Spleen (tissue), 11 donors: ENCODE results near the gene ZNF618. TPM values are rescaled to one million over a fixed set of nuclear protein-coding genes. Genes with fewer than 3 reads are reported as not detected.

Experiments used
- DNase-seq: peaks from one replicate; pipeline ENCODE4 v3.0.0-alpha.2; 2020
- H3K27ac ChIP-seq, 8 donors: fragments of 200-600 bp; sonication (generic) in 7 of 8; 1 replicate in 4 of 8; 2 replicates in 4 of 8; pipeline versions ENCODE4 v1.5.0 to v1.8.0; 2016 to 2021; ENCODE audit warnings: inconsistent platforms in 4 of 8, mild to moderate bottlenecking in 4 of 8, moderate library complexity in 1 of 8
- H3K27me3 ChIP-seq, 7 donors: fragments of 200-600 bp; sonication (generic) in 6 of 7; replicated peaks in 1 of 7; 1 replicate in 4 of 7; 2 replicates in 3 of 7; pipeline versions ENCODE4 v1.5.0 to v1.8.0; 2016 to 2021; ENCODE audit warnings: inconsistent platforms in 3 of 7, mild to moderate bottlenecking in 1 of 7
- H3K36me3 ChIP-seq, 6 donors: fragments of 200-600 bp; sonication (generic) in 5 of 6; 1 replicate in 4 of 6; 2 replicates in 2 of 6; pipeline versions ENCODE4 v1.5.0 to v1.8.0; 2016 to 2021; ENCODE audit warnings: inconsistent platforms in 2 of 6
- H3K4me1 ChIP-seq, 6 donors: fragments of 200-600 bp; sonication (generic) in 5 of 6; 1 replicate in 3 of 6; 2 replicates in 3 of 6; pipeline versions ENCODE4 v1.5.0 to v1.8.0; 2016 to 2021; ENCODE audit warnings: inconsistent platforms in 3 of 6
- H3K4me3 ChIP-seq, 8 donors: fragments of 200-600 bp; sonication (generic) in 7 of 8; 1 replicate in 4 of 8; 2 replicates in 4 of 8; pipeline versions ENCODE4 v1.5.0 to v1.8.0; 2016 to 2021; ENCODE audit warnings: inconsistent platforms in 4 of 8, mild to moderate bottlenecking in 4 of 8, moderate library complexity in 2 of 8
- H3K9me3 ChIP-seq, 8 donors: fragments of 200-600 bp; sonication (generic) in 7 of 8; 1 replicate in 4 of 8; 2 replicates in 4 of 8; pipeline versions ENCODE4 v1.5.0 to v1.8.0; 2016 to 2021; ENCODE audit warnings: inconsistent platforms in 4 of 8
- POLR2A ChIP-seq, 3 donors: fragments of 450-650 bp; IDR thresholded peaks; one replicate each; pipeline ENCODE4 v1.5.1; 2017; ENCODE audit warnings: antibody characterized with exemption in 3 of 3, mild to moderate bottlenecking in 1 of 3
- POLR2AphosphoS5 ChIP-seq, 3 donors: sonication (generic); formaldehyde crosslinking; IDR thresholded peaks; one replicate each; pipeline ENCODE4 v1.5.1; 2017; ENCODE audit warnings: antibody characterized with exemption in 3 of 3
- WGBS, 5 donors: extraction: QIAGEN DNeasy Blood & Tissue Kit in 3 of 5; methylation state at CpG; one replicate each; pipeline versions ENCODE4 v1.1.5 to v1.1.7; 2013 to 2018; 5-methylcytosine and 5-hydroxymethylcytosine counted together
- intact Hi-C: fragments of 100-400 bp; cut with DNase I; formaldehyde crosslinking; loops from one replicate; pipeline ENCODE4 v1.15.0; 2023; ENCODE audit warnings: low total_unique reads
- polyA plus RNA-seq, 3 donors: library from polyadenylated mRNA; stranded (reverse); fragments of 200-250 nt; gene quantifications; one replicate each; pipeline ENCODE4 v1.2.1, GENCODE V29; 2013
- total RNA-seq, 7 donors: library from RNA; depleted of rRNA in 3 of 7; stranded (reverse); fragments of >200 nt in 3 of 7; fragmentation: NEBNext Ultra II Directional in 4 of 7; extraction: Animal tissue kit (Norgen Biotek cat#: 25700) in 4 of 7; gene quantifications; one replicate each; pipeline versions ENCODE4 v1.1.0 to v1.2.1, GENCODE V29; 2016 to 2021
- TF ChIP-seq, protein P1 (sequence below), 11 experiments: fragments of 200-600 bp in 7 of 11; fragments of 450-650 bp in 4 of 11; sonication (generic) in 4 of 11; IDR thresholded peaks in 8 of 11; conservative IDR thresholded peaks in 3 of 11; 1 replicate in 7 of 11; 2 replicates in 4 of 11; pipeline versions ENCODE4 v1.4.0 to v1.8.0; 2016 to 2021; ENCODE audit warnings: antibody characterized with exemption in 11 of 11, inconsistent platforms in 4 of 11, mild to moderate bottlenecking in 1 of 11
- donor health status: healthy with polysubstance abuse.
- donor health status: DM: no; HTN: no; CAD: no; lungs with moderate emphysema.
- donor health status: DM: no; HTN: no; CAD: no.
- donor health status: Bipolar disorder and iron deficiency.
- donor health status: healthy.
- donor health status: DM: no; HTN: no; CAD: no.
- donor health status: DM: yes; HTN: yes; CAD: no.

ZNF618 gene
- total and polyA plus RNA-seq, 10 donors, result 0.58 to 14.8 (median 8.4) TPM

DNA sequence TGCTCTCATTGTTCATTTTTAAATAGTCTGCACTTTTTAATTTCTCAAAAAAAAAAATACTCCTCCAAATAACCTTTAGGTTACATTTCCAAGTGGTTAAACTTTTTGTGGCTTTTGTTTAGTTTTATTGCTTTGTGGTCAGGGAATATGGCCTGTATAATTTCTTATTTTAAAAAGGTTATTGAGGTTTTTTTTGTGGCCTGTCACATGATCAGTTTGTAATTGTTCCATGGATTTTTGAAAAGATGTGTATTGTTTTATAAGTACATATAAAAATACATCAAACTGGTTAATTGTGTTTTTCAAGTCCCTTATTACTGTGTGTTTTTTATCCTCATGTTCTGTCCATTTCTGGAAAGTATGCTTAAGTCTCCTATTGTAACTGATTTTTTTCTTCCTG is 64.0 kb downstream of the ZNF618 start:
- no peaks in the 10 kb centered on the region for H3K36me3 ChIP-seq
- peaks cover 0 to 9% (median 3%) of the 10 kb centered on the region in 6 donors for H3K4me1 ChIP-seq
- intact Hi-C loops, result no loop called here
- no peak for DNase-seq
- no peaks in the 10 kb centered on the region for H3K27me3 ChIP-seq
- H3K9me3 ChIP-seq, result no peaks in the 10 kb centered on the region
- no peak overlapping the region for H3K4me3 ChIP-seq
- TF ChIP-seq, protein P1, sequence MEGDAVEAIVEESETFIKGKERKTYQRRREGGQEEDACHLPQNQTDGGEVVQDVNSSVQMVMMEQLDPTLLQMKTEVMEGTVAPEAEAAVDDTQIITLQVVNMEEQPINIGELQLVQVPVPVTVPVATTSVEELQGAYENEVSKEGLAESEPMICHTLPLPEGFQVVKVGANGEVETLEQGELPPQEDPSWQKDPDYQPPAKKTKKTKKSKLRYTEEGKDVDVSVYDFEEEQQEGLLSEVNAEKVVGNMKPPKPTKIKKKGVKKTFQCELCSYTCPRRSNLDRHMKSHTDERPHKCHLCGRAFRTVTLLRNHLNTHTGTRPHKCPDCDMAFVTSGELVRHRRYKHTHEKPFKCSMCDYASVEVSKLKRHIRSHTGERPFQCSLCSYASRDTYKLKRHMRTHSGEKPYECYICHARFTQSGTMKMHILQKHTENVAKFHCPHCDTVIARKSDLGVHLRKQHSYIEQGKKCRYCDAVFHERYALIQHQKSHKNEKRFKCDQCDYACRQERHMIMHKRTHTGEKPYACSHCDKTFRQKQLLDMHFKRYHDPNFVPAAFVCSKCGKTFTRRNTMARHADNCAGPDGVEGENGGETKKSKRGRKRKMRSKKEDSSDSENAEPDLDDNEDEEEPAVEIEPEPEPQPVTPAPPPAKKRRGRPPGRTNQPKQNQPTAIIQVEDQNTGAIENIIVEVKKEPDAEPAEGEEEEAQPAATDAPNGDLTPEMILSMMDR (IDR thresholded peaks at IDR 0.05 in 8 of 11, conservative IDR thresholded peaks at IDR 0.05 in 3 of 11), result no peak
- TF ChIP-seq POLR2AphosphoS5 (IDR thresholded peaks at IDR 0.05) (no peak), POLR2A (IDR thresholded peaks at IDR 0.05) (no peak)
- H3K27ac ChIP-seq, result no peak overlapping the region

DNA sequence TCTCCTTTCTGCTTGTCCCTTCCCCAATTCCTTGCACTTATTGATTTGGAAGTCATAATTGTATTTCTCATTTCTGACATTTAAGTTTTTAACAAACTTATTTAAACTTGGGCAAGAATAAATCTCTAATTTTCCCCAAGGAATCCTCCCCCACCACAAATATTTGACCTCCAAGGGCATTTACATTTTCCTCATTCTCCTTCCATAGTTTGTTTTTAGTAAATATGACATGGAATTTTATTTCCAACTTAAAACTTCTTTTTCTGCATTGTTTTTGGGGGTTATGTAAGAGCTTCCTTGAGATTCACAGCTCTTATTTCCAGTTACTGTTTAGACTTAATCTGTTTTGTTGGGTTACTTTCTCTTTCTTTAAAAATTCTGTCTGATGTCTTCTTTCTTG is 64.9 kb downstream of the ZNF618 start:
- Histone ChIP-seq H3K27me3 (no peaks in the 10 kb centered on the region), H3K4me3 (no peak overlapping the region), H3K9me3 (no peaks in the 10 kb centered on the region), H3K27ac (no peak overlapping the region), H3K4me1 (peaks cover 0 to 9% (median 3%) of the 10 kb centered on the region in 6 donors), H3K36me3 (no peaks in the 10 kb centered on the region)
- TF ChIP-seq POLR2A (IDR thresholded peaks at IDR 0.05) (no peak), POLR2AphosphoS5 (IDR thresholded peaks at IDR 0.05) (no peak)
- TF ChIP-seq, protein P1 (IDR thresholded peaks at IDR 0.05 in 8 of 11, conservative IDR thresholded peaks at IDR 0.05 in 3 of 11), result no peak
- intact Hi-C loops, result no loop called here
- DNase-seq, result no peak

DNA sequence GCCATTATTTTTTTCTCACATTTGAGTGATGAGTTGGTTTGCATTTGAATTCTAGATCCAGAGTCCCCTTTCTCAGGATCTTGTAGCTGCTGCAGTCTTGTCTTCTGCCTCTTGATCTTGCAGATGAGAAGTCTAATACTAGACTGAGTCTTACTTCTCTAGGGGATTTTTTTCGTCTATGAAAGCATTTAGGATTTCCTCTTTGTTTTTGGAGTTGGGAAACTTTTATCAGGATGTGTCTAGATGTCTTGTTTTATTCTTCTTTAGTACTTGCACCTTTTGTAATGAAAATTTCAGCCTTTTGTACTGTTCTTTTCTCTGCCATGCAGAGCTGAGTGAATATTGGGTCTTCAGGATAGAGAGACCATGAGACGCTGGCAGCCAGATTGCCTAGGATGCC is 65.4 kb downstream of the ZNF618 start:
- Histone ChIP-seq H3K9me3 (no peaks in the 10 kb centered on the region), H3K36me3 (no peaks in the 10 kb centered on the region), H3K4me3 (no peak overlapping the region), H3K4me1 (peaks cover 0 to 9% (median 3%) of the 10 kb centered on the region in 6 donors), H3K27ac (no peak overlapping the region), H3K27me3 (no peaks in the 10 kb centered on the region)
- no peak for DNase-seq
- TF ChIP-seq POLR2AphosphoS5 (IDR thresholded peaks at IDR 0.05), result no peak
- TF ChIP-seq, protein P1 (IDR thresholded peaks at IDR 0.05 in 8 of 11, conservative IDR thresholded peaks at IDR 0.05 in 3 of 11), result no peak
- TF ChIP-seq POLR2A (IDR thresholded peaks at IDR 0.05), result no peak
- WGBS, 5 donors, result 62 to 81% (median 64%) methylated on average over 2 of the region's 2 CpGs
- intact Hi-C loops, result no loop called here

DNA sequence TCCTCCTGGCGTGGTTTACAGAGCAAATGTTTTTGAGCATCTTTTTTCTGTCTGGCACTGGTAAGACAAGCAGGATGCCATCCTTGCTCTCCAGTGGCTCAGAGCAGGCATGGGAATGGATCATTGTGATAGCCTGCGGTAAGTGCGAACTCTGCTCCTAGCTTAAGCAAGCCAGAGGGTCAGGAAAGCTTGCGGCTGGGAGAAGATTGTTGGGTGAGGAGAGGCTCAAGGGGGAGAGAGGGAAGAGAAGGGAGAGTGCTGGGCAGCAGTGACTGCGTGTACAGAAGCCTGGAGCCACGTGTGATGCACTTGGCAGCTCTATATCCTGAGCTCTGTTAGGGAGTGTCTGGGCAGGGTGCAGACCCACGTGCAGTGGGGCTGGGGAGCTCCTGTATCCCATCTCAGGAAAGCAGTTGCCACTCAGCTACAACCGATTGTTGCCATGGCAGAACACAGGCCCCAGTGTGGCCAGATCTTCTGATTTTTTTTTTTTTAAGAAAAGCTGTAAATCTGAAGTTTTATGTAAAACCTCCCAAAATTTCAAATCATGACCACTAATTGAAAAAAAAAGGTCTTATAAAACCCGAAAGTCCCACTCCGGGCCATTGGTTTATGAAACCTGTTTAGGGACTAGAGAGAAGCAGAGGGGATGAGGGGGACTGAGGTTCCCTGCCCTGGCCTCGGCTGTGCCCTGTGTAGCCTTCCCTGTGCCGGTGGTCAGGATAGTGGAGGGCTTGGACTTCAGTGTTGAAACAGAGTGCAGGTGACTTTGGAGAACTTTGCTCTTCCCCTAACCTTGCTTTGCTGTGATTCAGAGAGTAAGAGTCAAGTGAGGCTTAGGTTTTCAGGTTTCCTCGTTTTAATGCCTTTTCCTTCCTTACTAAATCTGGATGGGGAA is 67.3 kb downstream of the ZNF618 start:
- WGBS, 5 donors, result 77 to 90% (median 84%) methylated on average over 13 of the region's 13 CpGs
- Histone ChIP-seq H3K27me3 (no peaks in the 10 kb centered on the region), H3K27ac (no peak overlapping the region), H3K4me1 (peaks cover 0 to 7% (median 0%) of the 10 kb centered on the region in 6 donors), H3K9me3 (no peaks in the 10 kb centered on the region), H3K36me3 (no peaks in the 10 kb centered on the region), H3K4me3 (no peak overlapping the region)
- no peak for DNase-seq
- TF ChIP-seq POLR2A (IDR thresholded peaks at IDR 0.05), result no peak
- intact Hi-C loops, result no loop called here
